Activated T-helper 1 cell treated with Interleukin-2 at 50 U/mL for 16 hours (primary cell): Measurements from ENCODE around the gene YWHAB.

Experiments
- DNase-seq: peaks from one replicate; pipeline ENCODE4 v3.0.0-alpha.2; 2020; ENCODE audit warnings: low read depth

YWHAB gene

GRCh38 chr20:44955270-44955669 is 69.8 kb downstream of the YWHAB start:
- no peak for DNase-seq

GRCh38 chr20:44956410-44956809 is 70.9 kb downstream of the YWHAB start:
- DNase-seq = no peak
